Neural crest cell (in vitro differentiated cells): Measurements from ENCODE around the gene SEMA4D. TPM values are rescaled to one million over a fixed set of nuclear protein-coding genes. Genes with fewer than 3 reads are reported as not detected.

Experiments used
- DNase-seq: peaks from one replicate; pipeline ENCODE4 v3.0.0; 2021; ENCODE audit warnings: low read depth, mixed read lengths, low spot score
- H3K27ac Mint-ChIP-seq: one replicate; pipeline ENCODE4 v1.8.0; 2021; ENCODE audit warnings: mild to moderate bottlenecking, mixed read lengths; ENCODE audit not compliant: unreplicated experiment
- H3K27me3 Mint-ChIP-seq: 2 replicates; pipeline ENCODE4 v1.8.0; 2021; ENCODE audit warnings: low read depth, mild to moderate bottlenecking, mixed read lengths
- H3K36me3 Mint-ChIP-seq: 2 replicates; pipeline ENCODE4 v1.8.0; 2021; ENCODE audit warnings: low read depth, mild to moderate bottlenecking, mixed read lengths
- H3K4me1 Mint-ChIP-seq: 2 replicates; pipeline ENCODE4 v1.8.0; 2021; ENCODE audit warnings: mixed read lengths
- H3K4me3 Mint-ChIP-seq: one replicate; pipeline ENCODE4 v1.8.0; 2021; ENCODE audit warnings: mild to moderate bottlenecking, mixed read lengths
- H3K9me3 Mint-ChIP-seq: 2 replicates; pipeline ENCODE4 v1.8.0; 2021; ENCODE audit warnings: mixed read lengths
- total RNA-seq: library from RNA; stranded (reverse); gene quantifications from 2 replicates; pipeline ENCODE4 v1.2.1, GENCODE V29; 2021
- TF ChIP-seq, protein P1 (sequence below): fragments of 200-600 bp; sonication (generic); conservative IDR thresholded peaks from 2 replicates; pipeline ENCODE4 v1.5.0; 2021; ENCODE audit warnings: antibody characterized with exemption, mild to moderate bottlenecking

The SEMA4D gene
- total RNA-seq, 1 donor from 2014 or later, result 33.5 TPM

DNA sequence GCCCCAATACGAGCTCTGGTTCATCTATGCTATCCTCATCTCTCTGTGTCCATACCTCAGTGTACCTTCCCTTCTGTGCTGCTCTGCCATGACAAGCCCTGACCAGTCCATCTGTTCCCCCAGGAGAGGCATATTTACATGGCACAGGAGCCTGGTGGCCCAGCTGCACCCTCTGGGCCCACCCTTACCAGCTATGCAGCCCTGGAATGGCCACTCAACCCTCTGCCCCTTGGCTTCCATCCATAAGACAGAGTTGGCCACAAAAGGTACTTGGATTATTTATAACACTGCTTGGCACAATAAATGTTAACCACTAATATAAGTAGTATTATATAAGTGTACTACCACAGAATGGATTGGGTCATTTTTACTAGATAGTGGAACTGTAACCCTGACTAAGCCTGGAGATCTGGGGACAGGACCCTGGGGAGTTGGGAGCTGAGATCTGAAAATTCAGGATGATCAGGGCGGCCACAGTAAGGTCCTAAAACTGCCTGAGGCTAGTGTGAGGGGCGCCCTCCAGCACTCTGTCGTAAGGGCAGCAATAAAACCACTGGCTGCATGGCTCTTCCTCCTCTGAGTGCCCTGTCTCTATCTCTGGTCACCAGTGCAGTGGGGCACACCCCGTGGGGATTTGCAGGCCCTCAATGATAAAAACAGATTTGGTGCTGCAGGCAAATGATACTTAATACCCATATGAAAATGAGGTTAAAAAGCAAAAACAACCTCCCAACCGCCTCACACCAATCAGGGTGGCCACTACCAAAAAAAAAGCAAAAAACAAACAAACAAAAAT lies 65.8 kb downstream of the SEMA4D start:
- no peak for DNase-seq
- TF ChIP-seq, protein P1, sequence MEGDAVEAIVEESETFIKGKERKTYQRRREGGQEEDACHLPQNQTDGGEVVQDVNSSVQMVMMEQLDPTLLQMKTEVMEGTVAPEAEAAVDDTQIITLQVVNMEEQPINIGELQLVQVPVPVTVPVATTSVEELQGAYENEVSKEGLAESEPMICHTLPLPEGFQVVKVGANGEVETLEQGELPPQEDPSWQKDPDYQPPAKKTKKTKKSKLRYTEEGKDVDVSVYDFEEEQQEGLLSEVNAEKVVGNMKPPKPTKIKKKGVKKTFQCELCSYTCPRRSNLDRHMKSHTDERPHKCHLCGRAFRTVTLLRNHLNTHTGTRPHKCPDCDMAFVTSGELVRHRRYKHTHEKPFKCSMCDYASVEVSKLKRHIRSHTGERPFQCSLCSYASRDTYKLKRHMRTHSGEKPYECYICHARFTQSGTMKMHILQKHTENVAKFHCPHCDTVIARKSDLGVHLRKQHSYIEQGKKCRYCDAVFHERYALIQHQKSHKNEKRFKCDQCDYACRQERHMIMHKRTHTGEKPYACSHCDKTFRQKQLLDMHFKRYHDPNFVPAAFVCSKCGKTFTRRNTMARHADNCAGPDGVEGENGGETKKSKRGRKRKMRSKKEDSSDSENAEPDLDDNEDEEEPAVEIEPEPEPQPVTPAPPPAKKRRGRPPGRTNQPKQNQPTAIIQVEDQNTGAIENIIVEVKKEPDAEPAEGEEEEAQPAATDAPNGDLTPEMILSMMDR, result no peak
- Mint-ChIP-seq H3K4me1 (peaks cover 13% of the 10 kb centered on the region), H3K27ac (peak overlapping the region; percentile 57), H3K27me3 (no peaks in the 10 kb centered on the region), H3K4me3 (no peak overlapping the region), H3K9me3 (no peaks in the 10 kb centered on the region), H3K36me3 (no peaks in the 10 kb centered on the region)

DNA sequence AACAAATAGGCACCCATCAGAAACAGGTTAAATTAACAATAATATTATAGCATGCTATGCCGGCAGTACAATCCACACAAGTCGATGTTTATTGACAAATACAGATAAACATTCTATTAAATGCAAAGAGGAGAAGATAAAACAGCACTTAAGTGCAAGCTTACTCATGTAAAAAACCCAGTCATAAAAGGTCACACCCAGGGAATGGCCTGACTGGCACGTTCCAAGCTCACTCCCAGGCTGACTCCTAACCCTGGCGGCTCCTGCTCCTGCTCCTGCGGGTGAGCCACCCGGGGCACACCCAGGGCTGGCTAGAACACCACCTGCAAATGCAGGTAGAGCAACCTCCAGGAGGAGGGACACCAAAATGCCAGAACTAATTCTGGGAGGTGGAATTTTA lies 66.9 kb downstream of the SEMA4D start:
- no peak for DNase-seq
- no peak overlapping the region for H3K27ac Mint-ChIP-seq
- no peak overlapping the region for H3K4me3 Mint-ChIP-seq
- H3K36me3 Mint-ChIP-seq, result no peaks in the 10 kb centered on the region
- TF ChIP-seq, protein P1, result no peak
- H3K27me3 Mint-ChIP-seq, result peaks cover 9% of the 10 kb centered on the region
- no peaks in the 10 kb centered on the region for H3K9me3 Mint-ChIP-seq
- H3K4me1 Mint-ChIP-seq, result peaks cover 6% of the 10 kb centered on the region

DNA sequence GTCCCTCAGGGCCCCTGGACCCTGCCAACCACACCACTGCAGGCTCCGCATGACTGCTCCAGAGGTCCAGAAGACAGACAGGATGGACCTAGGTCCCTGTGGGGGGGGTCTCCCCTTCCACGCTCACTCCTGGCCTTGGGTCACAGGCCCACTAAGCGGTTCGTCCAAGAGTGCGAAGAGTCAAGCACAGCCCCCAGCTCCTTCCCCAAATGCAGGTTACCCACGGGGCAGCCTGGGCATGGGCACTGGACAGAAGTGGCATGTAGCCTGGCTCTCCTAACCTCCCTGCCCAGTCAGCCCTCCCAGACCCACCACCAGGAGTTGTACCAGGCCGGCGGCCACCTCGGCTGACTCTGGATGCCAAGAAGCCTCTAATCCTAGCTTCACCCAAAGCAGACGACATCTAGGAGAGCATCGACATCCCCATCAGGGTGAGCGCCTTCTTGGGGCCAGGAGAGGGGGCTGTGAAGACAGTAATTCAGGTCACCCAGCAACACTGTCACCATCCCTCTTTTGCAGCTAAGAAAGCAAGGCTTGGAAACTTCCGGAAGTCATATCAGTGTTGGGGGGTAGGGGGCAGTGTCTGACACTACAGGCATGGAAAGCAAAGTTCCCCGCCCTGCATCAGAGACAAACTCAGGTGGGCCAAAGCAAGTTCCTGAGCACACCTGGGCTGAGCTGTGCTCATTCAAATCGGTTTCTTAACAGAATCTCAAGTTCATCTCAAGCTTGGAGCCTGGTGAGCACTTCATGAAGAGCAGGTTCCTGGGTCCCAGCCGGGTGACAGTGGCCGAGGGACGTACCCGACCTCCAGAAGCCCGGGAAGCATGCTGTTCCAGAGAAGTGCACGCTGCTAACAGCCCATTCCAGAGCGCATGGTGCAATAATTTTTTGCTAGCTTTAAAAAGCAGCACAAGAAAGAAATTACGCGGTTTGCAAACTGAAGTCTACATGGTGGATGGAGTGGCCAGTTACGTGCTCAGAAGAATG lies 68.7 kb downstream of the SEMA4D start:
- peaks cover 15% of the 10 kb centered on the region for H3K27me3 Mint-ChIP-seq
- no peak overlapping the region for H3K4me3 Mint-ChIP-seq
- H3K9me3 Mint-ChIP-seq, result no peaks in the 10 kb centered on the region
- no peaks in the 10 kb centered on the region for H3K4me1 Mint-ChIP-seq
- H3K27ac Mint-ChIP-seq, result no peak overlapping the region
- TF ChIP-seq, protein P1, result peak; percentile 34
- H3K36me3 Mint-ChIP-seq, result no peaks in the 10 kb centered on the region
- DNase-seq, result no peak

DNA sequence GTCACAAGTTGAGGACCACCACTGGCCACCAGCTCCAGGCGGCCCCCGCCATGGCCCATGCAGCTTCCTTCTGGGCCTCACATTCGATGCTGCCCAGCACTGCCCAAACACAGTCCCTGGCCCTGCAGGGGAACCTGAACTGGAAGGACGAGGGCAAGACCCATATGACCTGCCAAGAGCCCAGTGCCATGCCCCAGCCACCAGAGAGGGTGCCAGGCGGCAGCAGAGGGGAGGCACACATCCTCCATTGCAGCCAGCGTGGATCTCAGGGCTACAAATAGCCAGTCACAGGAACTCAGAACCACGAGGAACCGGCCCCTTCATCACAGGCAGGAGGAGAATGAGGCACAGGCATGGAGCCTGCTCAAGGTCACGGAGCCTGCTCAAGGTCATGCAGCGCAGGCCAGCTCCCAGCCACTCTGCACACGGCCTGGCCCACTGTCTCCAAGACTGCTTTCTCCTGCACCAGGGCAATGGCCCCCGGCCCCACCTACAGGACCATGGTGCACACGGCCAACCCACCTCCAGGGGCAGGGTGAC lies 69.6 kb downstream of the SEMA4D start:
- TF ChIP-seq, protein P1, result no peak
- Mint-ChIP-seq H3K36me3 (no peaks in the 10 kb centered on the region), H3K4me3 (no peak overlapping the region), H3K27me3 (peaks cover 18% of the 10 kb centered on the region), H3K9me3 (no peaks in the 10 kb centered on the region), H3K4me1 (no peaks in the 10 kb centered on the region), H3K27ac (peak overlapping the region; percentile 83)
- DNase-seq, result no peak

DNA sequence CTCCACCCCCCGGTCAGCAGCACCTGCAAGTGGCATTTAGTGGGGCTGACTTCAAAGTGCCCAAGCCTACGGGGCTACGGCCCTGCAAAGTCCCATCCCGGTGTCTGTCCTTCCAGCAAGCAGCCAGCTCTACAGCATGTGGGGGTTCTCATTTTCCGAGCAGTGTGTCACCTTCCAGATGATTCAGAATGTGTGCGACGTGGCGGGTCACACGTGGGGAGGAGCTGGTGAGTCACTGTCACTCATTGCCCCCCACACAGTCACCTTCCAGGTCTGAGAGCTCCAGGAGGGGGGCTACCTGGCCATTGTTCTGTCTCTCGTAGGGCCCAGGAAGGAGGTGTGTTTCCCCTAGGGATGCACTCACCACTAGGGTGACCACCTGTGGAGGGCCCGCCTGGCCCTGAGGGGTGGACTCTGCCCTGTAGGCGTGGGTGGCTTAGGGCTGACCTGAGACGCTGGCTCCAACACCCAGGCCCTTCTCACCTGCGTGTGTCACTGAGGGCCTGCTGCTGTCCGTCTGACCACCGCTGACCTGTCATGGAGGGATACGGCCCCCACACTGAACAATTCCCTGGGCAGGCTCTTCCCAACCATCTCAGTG lies 70.2 kb downstream of the SEMA4D start:
- TF ChIP-seq, protein P1, result no peak
- peaks cover 21% of the 10 kb centered on the region for H3K27me3 Mint-ChIP-seq
- H3K4me1 Mint-ChIP-seq, result no peaks in the 10 kb centered on the region
- DNase-seq, result no peak
- no peak overlapping the region for H3K4me3 Mint-ChIP-seq
- H3K36me3 Mint-ChIP-seq, result no peaks in the 10 kb centered on the region
- H3K27ac Mint-ChIP-seq, result no peak overlapping the region
- no peaks in the 10 kb centered on the region for H3K9me3 Mint-ChIP-seq
